Heart left ventricle (tissue), 13 donors: Measurements from ENCODE around the gene LCNL1.

Experiments used
- POLR2A ChIP-seq, 2 donors: fragments of 450-650 bp; IDR thresholded peaks; one replicate each; pipeline ENCODE4 v1.6.1; 2017; ENCODE audit warnings: antibody characterized with exemption in 2 of 2, mild to moderate bottlenecking in 2 of 2, moderate library complexity in 2 of 2
- TF ChIP-seq, protein P1 (sequence below), 12 donors: fragments of 200-600 bp; sonication (generic) in 4 of 12; IDR thresholded peaks; one replicate each; pipeline versions ENCODE4 v1.5.0 to v1.8.0; 2018 to 2022; ENCODE audit warnings: antibody characterized with exemption in 12 of 12, mild to moderate bottlenecking in 5 of 12
- donor health status: ischemic (EF 13 %, LVEDD 7.1; RV severe dilation, severe dysfunction).
- donor health status: DM: no; HTN: yes; CAD: no.
- donor health status: DM: no; HTN: no; CAD: no.
- donor health status: ischemic (EF 25% LVEDD 6.9; RV normal size, moderate dysfunction).
- donor health status: ischemic (EF 25% LVEDD 5.7; RV mildly dilated, moderate dysfunction).
- donor health status: ischemic (EF 35%, LVEDD 5.7; RV mildly dilated, moderate dysfunction).
- donor health status: nonischemic (EF 11% LVEDD 7.7; RV severe dilation, severe dysfunction).
- donor health status: DM: yes; HTN: yes; CAD: no.
- donor health status: PGD.
- donor health status: ischemic (EF 29% LVEDD 5.4; RV normal size, mild dysfunction).
- donor health status: nonischemic (EF 23%, LVEDD 6.1; RV moderate dilation, normal function).

DNA sequence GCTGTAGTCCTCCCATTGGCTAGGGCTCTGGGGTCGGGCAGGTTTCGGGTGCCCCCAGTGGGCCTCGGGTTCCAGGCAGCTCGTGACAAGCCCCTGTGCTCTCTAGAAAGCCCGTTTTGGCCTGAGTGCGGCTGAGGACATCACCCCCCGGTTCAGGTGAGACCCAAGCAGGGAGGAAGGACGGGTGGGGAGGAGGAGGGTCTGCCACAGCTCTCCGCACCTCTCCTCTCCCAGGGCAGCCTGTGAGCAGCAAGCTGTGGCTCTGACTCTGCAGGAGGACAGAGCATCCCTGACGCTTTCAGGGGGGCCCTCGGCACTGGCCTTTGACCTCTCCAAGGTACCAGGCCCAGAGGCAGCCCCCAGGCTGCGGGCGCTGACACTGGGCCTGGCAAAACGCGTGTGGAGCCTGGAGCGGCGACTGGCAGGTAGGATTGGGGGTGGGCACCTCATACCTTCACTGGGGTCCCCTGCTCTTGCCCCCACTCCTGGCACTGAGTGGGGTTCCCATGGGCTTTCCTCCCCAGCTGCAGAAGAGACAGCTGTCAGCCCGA, 10.1 kb downstream of the LCNL1 start:
- TF ChIP-seq, protein P1, sequence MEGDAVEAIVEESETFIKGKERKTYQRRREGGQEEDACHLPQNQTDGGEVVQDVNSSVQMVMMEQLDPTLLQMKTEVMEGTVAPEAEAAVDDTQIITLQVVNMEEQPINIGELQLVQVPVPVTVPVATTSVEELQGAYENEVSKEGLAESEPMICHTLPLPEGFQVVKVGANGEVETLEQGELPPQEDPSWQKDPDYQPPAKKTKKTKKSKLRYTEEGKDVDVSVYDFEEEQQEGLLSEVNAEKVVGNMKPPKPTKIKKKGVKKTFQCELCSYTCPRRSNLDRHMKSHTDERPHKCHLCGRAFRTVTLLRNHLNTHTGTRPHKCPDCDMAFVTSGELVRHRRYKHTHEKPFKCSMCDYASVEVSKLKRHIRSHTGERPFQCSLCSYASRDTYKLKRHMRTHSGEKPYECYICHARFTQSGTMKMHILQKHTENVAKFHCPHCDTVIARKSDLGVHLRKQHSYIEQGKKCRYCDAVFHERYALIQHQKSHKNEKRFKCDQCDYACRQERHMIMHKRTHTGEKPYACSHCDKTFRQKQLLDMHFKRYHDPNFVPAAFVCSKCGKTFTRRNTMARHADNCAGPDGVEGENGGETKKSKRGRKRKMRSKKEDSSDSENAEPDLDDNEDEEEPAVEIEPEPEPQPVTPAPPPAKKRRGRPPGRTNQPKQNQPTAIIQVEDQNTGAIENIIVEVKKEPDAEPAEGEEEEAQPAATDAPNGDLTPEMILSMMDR (IDR thresholded peaks at IDR 0.05), result no peak
- no peak for TF ChIP-seq POLR2A (IDR thresholded peaks at IDR 0.05)
